ENCODE results near the gene LIPC. TPM values are rescaled to one million over a fixed set of nuclear protein-coding genes. Genes with fewer than 3 reads are reported as not detected.

LIPC gene
- total and polyA plus RNA-seq, 9 of the 15 experiments (the other 6 are each of a cell fraction or from before 2014, with no cell fraction given), result 0.07 to 0.41 (median 0.11) TPM; not detected in 2

- Histone ChIP-seq H3K36me3 (ENCODE audit: control insufficient read depth, insufficient read depth, low read length) (no peaks in the 10 kb centered on the region), H3K4me1 (replicated peaks in 1 of 2; ENCODE audit: control insufficient read depth in 2 of 2, insufficient read depth in 2 of 2, low read length in 2 of 2) (peaks cover 0 to 14% of the 10 kb centered on the region in 2 experiments; a peak in 4 of 5 replicates), H3K9me1 (ENCODE audit: control insufficient read depth, insufficient read depth, low read length) (no peaks in the 10 kb centered on the region), H3K79me2 (ENCODE audit: control insufficient read depth, insufficient read depth, low read length) (no peaks in the 10 kb centered on the region), H3K9ac (ENCODE audit: insufficient read depth in 1 of 2, low read depth in 2 of 2, low read length in 2 of 2) (no peak overlapping the region), H3K4me2 (ENCODE audit: insufficient read depth, low read length) (no peak overlapping the region), H2AFZ (ENCODE audit: low read depth, low read length) (peak overlapping the region; percentile 10; the same call in 1 of the 2 replicates), H3K27ac (ENCODE audit: extremely low read depth, low read depth, low read length) (no peak overlapping the region), H3K9me3 (replicated peaks; ENCODE audit: control insufficient read depth, insufficient read depth, low read depth, low read length) (no peaks in the 10 kb centered on the region; the same call in 1 of the 2 replicates), H3K27me3 (ENCODE audit: control insufficient read depth in 2 of 2, insufficient read depth in 2 of 2, low read length in 2 of 2) (no peaks in the 10 kb centered on the region), H3K4me3 (no peak overlapping the region), H4K20me1 (replicated peaks; ENCODE audit: control insufficient read depth, insufficient read depth, low read length) (no peaks in the 10 kb centered on the region)
- ATAC-seq (no peak), FAIRE-seq (no peak), DNase-seq (ENCODE audit: extremely low read depth in 1 of 4, low spot score in 3 of 4) (no peak)
- 82% methylated on average over 4 of the region's 4 CpGs for WGBS (ENCODE audit: insufficient coverage, low coverage, missing lambda C conversion rate)
- intact Hi-C loops (cut with micrococcal nuclease), result no loop called here
- POLR2A ChIA-PET, result interaction anchor here (3.6 kb wide), 1 partner anchor 12 kb away, joined by 21 read pairs; no protein-coding TSS in a partner anchor
- TF ChIP-seq ZNF263 (CRISPR knock-in tag; IDR thresholded peaks at IDR 0.05; ENCODE audit: borderline replicate concordance) (no peak), FOXK1 (CRISPR knock-in tag; IDR thresholded peaks at IDR 0.05; ENCODE audit: borderline replicate concordance) (no peak), RBM22 (IDR thresholded peaks at IDR 0.05; ENCODE audit: low read depth, low read length, poor library complexity, severe bottlenecking) (no peak), THAP12 (CRISPR knock-in tag; IDR thresholded peaks at IDR 0.05) (no peak), PML (IDR thresholded peaks at IDR 0.05; ENCODE audit: low read length) (no peak), NR3C1 (CRISPR knock-in tag; IDR thresholded peaks at IDR 0.05) (no peak), FUS (optimal IDR thresholded peaks at IDR 0.05; ENCODE audit: low read depth, low read length) (no peak), NEUROD1 (IDR thresholded peaks at IDR 0.05; ENCODE audit: borderline replicate concordance, low read depth, low read length, partially characterized antibody) (no peak), KDM1A (IDR thresholded peaks at IDR 0.05) (no peak), ELF1 (tag; IDR thresholded peaks at IDR 0.05) (no peak)
- in situ Hi-C loops (cut with MboI), result no loop called here
- no TSS peak for BruUV-seq (replicated peaks)
- CTCF ChIA-PET (ENCODE audit: low intra/inter-chr PET ratio), result no interaction called here
Measured at GRCh38 chr15:58572521-58572920, 140.7 kb downstream of the LIPC start.
